Medulla oblongata (tissue), 1 donor: Measurements from ENCODE around the gene CLASP2.
"Not testable (repeated sequence)": the region's sequence is repeated elsewhere in the genome, so short reads cannot be mapped to it uniquely, and the experiment has no call there.

Experiments used
- DNase-seq: peaks from one replicate; pipeline ENCODE4 v3.0.0-alpha.2; 2015; ENCODE audit errors: extremely low spot score

The CLASP2 gene

DNA sequence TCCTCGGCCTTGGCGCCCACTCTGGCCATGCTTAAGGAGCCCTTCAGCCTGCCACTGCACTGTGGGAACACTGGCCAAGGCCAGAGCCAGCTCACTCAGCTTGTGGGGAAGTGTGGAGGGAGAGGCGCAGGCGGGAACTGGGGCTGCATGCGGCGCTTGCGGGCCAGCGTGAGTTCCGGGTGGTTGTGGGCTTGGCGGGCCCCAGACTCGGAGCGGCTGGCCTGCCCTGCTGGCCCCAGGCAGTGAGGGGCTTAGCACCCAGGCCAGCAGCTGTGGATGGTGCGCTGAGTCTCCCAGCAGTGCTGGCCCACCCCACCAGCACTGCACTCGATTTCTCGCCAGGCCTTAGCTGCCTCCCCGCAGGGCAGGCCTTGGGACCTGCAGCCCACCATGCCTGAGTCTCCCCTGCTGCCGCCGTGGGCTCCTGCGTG lies 264.7 kb downstream of the CLASP2 start:
- DNase-seq, result no peak

GRCh38 chr3:33451994-33452393 lies 266.1 kb downstream of the CLASP2 start:
- not testable (repeated sequence) for DNase-seq

DNA sequence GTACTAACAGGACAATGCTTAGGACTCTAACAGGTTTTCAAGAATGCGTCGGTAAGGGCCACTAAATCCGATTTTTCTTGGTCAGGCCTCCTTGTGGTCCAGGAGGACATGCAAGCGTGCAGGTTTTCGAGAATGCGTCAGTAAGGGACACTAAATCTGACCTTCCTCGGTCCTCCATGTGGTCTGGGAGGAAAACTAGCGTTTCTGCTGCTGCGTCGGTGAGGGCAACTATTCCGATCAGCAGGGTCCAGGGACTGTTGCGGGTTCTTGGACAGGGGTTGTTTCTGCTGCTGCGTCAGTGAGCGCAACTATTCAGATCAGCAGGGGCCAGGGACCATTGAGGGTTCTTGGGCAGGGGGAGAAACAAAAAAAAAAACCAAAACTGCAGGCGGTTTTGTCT lies 270.1 kb downstream of the CLASP2 start:
- DNase-seq, result no peak

DNA sequence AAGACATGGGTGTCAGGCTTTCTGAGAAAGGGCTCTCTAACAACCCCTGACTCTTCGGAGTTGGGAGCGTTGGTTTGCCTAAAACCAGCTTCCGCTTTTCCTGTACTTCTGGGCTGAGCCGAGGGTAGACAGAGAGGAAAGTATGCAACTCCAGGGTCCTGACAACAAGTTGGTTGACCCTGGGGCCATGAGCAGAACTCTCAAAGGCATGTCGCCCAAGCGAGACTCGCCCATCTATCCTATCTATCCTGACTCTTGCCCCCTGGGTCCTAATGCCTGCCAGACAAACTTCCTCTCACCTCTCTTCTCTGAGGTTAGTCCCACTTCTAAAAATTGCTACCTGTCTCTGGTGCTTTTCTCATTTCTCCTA lies 270.8 kb downstream of the CLASP2 start:
- not testable (repeated sequence) for DNase-seq
